ENCODE results near the gene TRIM15.
"Not testable (repeated sequence)": the region's sequence is repeated elsewhere in the genome, so short reads cannot be mapped to it uniquely, and the experiment has no call there.

TRIM15 gene

GRCh38 chr6:30163918-30164654 lies 740 bp downstream of the TRIM15 start:
- no peak for TF ChIP-seq CTCF (IDR thresholded peaks at IDR 0.05; ENCODE audit: low read depth, low read length, missing control alignments)
- H3K4me3 ChIP-seq (ENCODE audit: low read depth, low read length) = no peak overlapping the region
- H3K36me3 ChIP-seq (replicated peaks) = no peaks in the 10 kb centered on the region
- in situ Hi-C loops (cut with HindIII; ENCODE audit: low pct_ligation_motif_present, low sequenced_read_pairs) = no loop called here
- no peak for DNase-seq
- H3K27ac ChIP-seq = no peak overlapping the region
- peaks cover 19% of the 10 kb centered on the region for H3K27me3 ChIP-seq (replicated peaks)

GRCh38 chr6:30164714-30165113 lies 1.4 kb downstream of the TRIM15 start:
- H3K27me3 ChIP-seq (replicated peaks) = peaks cover 20% of the 10 kb centered on the region
- H3K27ac ChIP-seq = no peak overlapping the region
- in situ Hi-C loops (cut with HindIII; ENCODE audit: low pct_ligation_motif_present, low sequenced_read_pairs) = no loop called here
- H3K4me3 ChIP-seq (ENCODE audit: low read depth, low read length) = no peak overlapping the region
- no peaks in the 10 kb centered on the region for H3K36me3 ChIP-seq (replicated peaks)
- TF ChIP-seq CTCF (IDR thresholded peaks at IDR 0.05; ENCODE audit: low read depth, low read length, missing control alignments) = no peak
- DNase-seq = no peak

GRCh38 chr6:30165238-30165637 lies 1.9 kb downstream of the TRIM15 start:
- H3K27ac ChIP-seq; in situ Hi-C loops (cut with HindIII; ENCODE audit: low pct_ligation_motif_present, low sequenced_read_pairs); H3K36me3 ChIP-seq (replicated peaks); H3K4me3 ChIP-seq (ENCODE audit: low read depth, low read length); DNase-seq: not testable (repeated sequence)
- H3K27me3 ChIP-seq (replicated peaks) = peaks cover 23% of the 10 kb centered on the region

GRCh38 chr6:30167101-30167500 lies 3.8 kb downstream of the TRIM15 start:
- DNase-seq = no peak
- Histone ChIP-seq H3K27ac (no peak overlapping the region), H3K4me3 (ENCODE audit: low read depth, low read length) (no peak overlapping the region), H3K36me3 (replicated peaks) (no peaks in the 10 kb centered on the region), H3K27me3 (replicated peaks) (peaks cover 41% of the 10 kb centered on the region)
- in situ Hi-C loops (cut with HindIII; ENCODE audit: low pct_ligation_motif_present, low sequenced_read_pairs) = no loop called here
- TF ChIP-seq CTCF (IDR thresholded peaks at IDR 0.05; ENCODE audit: low read depth, low read length, missing control alignments) = no peak

GRCh38 chr6:30168741-30169140 lies 5.4 kb downstream of the TRIM15 start:
- in situ Hi-C loops (cut with HindIII; ENCODE audit: low pct_ligation_motif_present, low sequenced_read_pairs) = no loop called here
- peaks cover 53% of the 10 kb centered on the region for H3K27me3 ChIP-seq (replicated peaks)

More at GRCh38 chr6:30168741-30169140, 5.4 kb downstream of the TRIM15 start:
- no peak for DNase-seq
- Histone ChIP-seq H3K4me3 (ENCODE audit: low read depth, low read length) (no peak overlapping the region), H3K27ac (no peak overlapping the region), H3K36me3 (replicated peaks) (no peaks in the 10 kb centered on the region)
- no peak for TF ChIP-seq CTCF (IDR thresholded peaks at IDR 0.05; ENCODE audit: low read depth, low read length, missing control alignments)

Data from brain microvascular endothelial cell (primary cell).